Lower leg skin (tissue), 4 donors: ENCODE results near the gene ANXA6. TPM values are rescaled to one million over a fixed set of nuclear protein-coding genes. Genes with fewer than 3 reads are reported as not detected.

Source experiments
- DNase-seq, 2 donors: peaks; one replicate each; pipeline ENCODE4 v3.0.0-alpha.2; 2019; ENCODE audit warnings: low spot score in 2 of 2
- H3K4me3 ChIP-seq: fragments of 200-600 bp; sonication (generic); 2 replicates; pipeline ENCODE4 v1.5.1; 2017; ENCODE audit warnings: mild to moderate bottlenecking, low read depth; ENCODE audit not compliant: poor library complexity, severe bottlenecking
- POLR2A ChIP-seq, 2 donors: fragments of 450-650 bp; IDR thresholded peaks; one replicate each; pipeline ENCODE4 v1.6.1; 2016 to 2017; ENCODE audit warnings: antibody characterized with exemption in 2 of 2, mild to moderate bottlenecking in 1 of 2, moderate library complexity in 1 of 2
- WGBS, 2 donors: methylation state at CpG; one replicate each; pipeline ENCODE4 v1.1.5; 2018; 5-methylcytosine and 5-hydroxymethylcytosine counted together
- intact Hi-C: fragments of 100-400 bp; cut with DNase I; formaldehyde crosslinking; loops from one replicate; pipeline ENCODE4 v1.15.0; 2023; ENCODE audit warnings: low total_unique reads
- total RNA-seq, 4 donors: library from RNA; depleted of rRNA; stranded (reverse); fragments of >200 nt; gene quantifications; one replicate each; pipeline ENCODE4 v1.1.0, GENCODE V29; 2016
- TF ChIP-seq, protein P1 (sequence below), 3 donors: fragments of 450-650 bp; IDR thresholded peaks; one replicate each; pipeline ENCODE4 v1.5.1; 2016; ENCODE audit warnings: antibody characterized with exemption in 3 of 3, mild to moderate bottlenecking in 3 of 3, moderate library complexity in 2 of 3

Gene ANXA6
- total RNA-seq, 4 donors from 2014 or later: 34.2 to 68.4 (median 43.3) TPM

GRCh38 chr5:151071848-151072629 lies 85.5 kb downstream of the ANXA6 start:
- intact Hi-C loops: no loop called here
- 91 to 95% methylated on average over 10 of the region's 10 CpGs for WGBS, 2 donors
- H3K4me3 ChIP-seq: no peak overlapping the region
- TF ChIP-seq, protein P1, sequence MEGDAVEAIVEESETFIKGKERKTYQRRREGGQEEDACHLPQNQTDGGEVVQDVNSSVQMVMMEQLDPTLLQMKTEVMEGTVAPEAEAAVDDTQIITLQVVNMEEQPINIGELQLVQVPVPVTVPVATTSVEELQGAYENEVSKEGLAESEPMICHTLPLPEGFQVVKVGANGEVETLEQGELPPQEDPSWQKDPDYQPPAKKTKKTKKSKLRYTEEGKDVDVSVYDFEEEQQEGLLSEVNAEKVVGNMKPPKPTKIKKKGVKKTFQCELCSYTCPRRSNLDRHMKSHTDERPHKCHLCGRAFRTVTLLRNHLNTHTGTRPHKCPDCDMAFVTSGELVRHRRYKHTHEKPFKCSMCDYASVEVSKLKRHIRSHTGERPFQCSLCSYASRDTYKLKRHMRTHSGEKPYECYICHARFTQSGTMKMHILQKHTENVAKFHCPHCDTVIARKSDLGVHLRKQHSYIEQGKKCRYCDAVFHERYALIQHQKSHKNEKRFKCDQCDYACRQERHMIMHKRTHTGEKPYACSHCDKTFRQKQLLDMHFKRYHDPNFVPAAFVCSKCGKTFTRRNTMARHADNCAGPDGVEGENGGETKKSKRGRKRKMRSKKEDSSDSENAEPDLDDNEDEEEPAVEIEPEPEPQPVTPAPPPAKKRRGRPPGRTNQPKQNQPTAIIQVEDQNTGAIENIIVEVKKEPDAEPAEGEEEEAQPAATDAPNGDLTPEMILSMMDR (IDR thresholded peaks at IDR 0.05): no peak
- no peak for TF ChIP-seq POLR2A (IDR thresholded peaks at IDR 0.05)
- DNase-seq: no peak

- DNase-seq: no peak
- H3K4me3 ChIP-seq: no peak overlapping the region
- intact Hi-C loops: no loop called here
- TF ChIP-seq, protein P1 (IDR thresholded peaks at IDR 0.05): no peak
- no peak for TF ChIP-seq POLR2A (IDR thresholded peaks at IDR 0.05)
- WGBS, 2 donors: 88 to 98% methylated on average over 4 of the region's 4 CpGs
Observed at GRCh38 chr5:151071021-151071420, 86.6 kb downstream of the ANXA6 start.

- DNase-seq: no peak
- intact Hi-C loops: no loop called here
- TF ChIP-seq, protein P1 (IDR thresholded peaks at IDR 0.05): no peak
- no peak for TF ChIP-seq POLR2A (IDR thresholded peaks at IDR 0.05)
- H3K4me3 ChIP-seq: no peak overlapping the region
- WGBS, 2 donors: 71 to 74% methylated on average over 2 of the region's 2 CpGs
Observed at GRCh38 chr5:151070449-151070848, 87.1 kb downstream of the ANXA6 start.

DNA sequence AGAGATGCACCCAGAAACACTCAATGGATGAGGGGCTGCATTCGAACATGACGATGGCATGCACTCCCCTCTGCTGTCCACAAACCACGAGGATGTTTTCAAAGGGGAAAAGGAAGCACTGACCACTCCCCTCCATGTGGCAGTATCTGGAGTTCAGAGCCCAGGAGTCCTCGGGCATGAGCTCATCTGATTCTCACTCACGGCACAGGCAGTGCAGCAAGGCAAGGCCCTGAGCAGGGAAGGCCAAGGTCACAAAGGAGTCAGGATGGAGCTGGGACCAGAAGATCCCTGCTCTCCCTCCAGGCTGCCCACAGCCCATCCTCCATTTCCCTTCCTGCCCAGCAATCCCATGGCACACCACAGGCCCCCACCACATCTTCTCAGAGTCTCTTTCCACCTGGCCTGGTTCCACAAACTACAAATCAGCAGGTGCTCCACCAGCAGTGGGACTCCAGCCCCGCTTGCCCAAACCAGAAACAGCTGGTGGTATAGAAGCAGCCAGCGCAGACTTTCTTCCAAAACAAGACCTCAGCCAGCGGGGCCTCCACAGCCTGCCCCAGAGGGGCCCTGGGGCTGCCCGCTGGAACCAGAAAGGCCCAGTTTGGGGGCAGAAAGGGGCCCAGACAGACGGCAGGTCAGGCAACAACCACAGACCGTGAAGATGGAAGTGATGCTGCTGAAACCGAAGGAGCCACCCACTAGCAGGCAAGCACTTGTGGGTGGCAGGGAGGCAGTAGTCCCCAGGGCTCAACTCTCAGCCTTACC lies 89.0 kb downstream of the ANXA6 start:
- intact Hi-C loops: no loop called here
- TF ChIP-seq POLR2A (IDR thresholded peaks at IDR 0.05): no peak
- TF ChIP-seq, protein P1 (IDR thresholded peaks at IDR 0.05): no peak
- DNase-seq: no peak
- 50 to 52% methylated on average over 10 to 12 of the region's 12 CpGs for WGBS, 2 donors
- no peak overlapping the region for H3K4me3 ChIP-seq

DNA sequence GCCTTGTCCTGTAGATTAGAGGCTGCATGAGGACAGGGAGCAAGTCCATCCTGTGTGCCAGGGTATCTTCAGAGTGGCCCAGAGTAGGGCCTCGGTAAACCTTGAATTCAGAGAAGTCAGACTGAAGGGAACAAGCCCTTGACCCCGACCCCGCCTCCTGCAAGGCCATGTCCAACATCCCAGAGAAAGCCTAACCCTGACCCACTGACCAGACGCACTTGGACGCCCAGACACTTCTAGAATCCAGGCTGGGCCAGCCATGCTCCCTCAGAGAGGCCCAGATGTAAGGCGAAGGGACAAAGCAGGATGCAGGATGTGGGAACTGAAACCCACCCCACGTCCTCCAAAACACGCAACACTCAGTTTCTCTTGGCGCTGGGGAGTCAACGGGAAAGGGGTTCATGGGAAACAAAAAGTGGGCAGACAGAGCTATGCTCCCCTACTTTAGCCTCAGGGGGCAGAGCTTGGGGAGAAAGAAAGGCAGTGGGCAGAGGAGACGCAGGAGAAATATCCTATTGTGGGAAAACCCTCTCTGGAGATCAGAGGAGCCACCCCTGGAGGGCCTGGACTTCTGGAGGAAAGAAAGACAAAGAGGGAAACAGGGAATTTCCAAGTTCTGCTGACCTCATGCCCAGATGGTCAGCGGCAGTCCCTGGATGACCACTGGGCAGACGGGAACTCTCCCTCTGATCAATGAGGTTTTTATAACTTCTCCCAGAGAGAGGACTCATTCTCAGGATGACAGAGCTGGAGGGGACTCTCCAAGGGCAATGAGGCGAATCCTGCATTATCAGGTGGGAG lies 89.7 kb downstream of the ANXA6 start:
- no peak for DNase-seq
- TF ChIP-seq, protein P1 (IDR thresholded peaks at IDR 0.05): no peak
- TF ChIP-seq POLR2A (IDR thresholded peaks at IDR 0.05): no peak
- no peak overlapping the region for H3K4me3 ChIP-seq
- 80% methylated on average over 14 of the region's 14 CpGs for WGBS, 2 donors
- intact Hi-C loops: no loop called here
